Ishikawa (cell line): ENCODE results near the gene MYLK4.

Source experiments
- CEBPB ChIP-seq: IDR thresholded peaks from 2 replicates; pipeline ENCODE4 v1.6.1; 2012
- CREB1 ChIP-seq: IDR thresholded peaks from 2 replicates; pipeline ENCODE4 v1.6.1; 2012; ENCODE audit warnings: low read depth
- EGR1 ChIP-seq: IDR thresholded peaks from 2 replicates; pipeline ENCODE4 v1.6.1; 2012
- EP300 ChIP-seq: IDR thresholded peaks from 2 replicates; pipeline ENCODE4 v1.6.1; 2012; ENCODE audit warnings: borderline replicate concordance
- FOXM1 ChIP-seq: IDR thresholded peaks from 2 replicates; pipeline ENCODE4 v1.6.1; 2012; ENCODE audit warnings: low read depth, borderline replicate concordance
- NFIC ChIP-seq: IDR thresholded peaks from 2 replicates; pipeline ENCODE4 v1.6.1; 2012
- RAD21 ChIP-seq: IDR thresholded peaks from 2 replicates; pipeline ENCODE4 v1.6.1; 2012; ENCODE audit warnings: low read depth
- REST ChIP-seq: IDR thresholded peaks from 2 replicates; pipeline ENCODE4 v1.6.1; 2012; ENCODE audit warnings: low read depth, mild to moderate bottlenecking
- TAF1 ChIP-seq: IDR thresholded peaks from 2 replicates; pipeline ENCODE4 v1.6.1; 2012; ENCODE audit warnings: low read depth, mild to moderate bottlenecking
- TCF12 ChIP-seq: IDR thresholded peaks from 2 replicates; pipeline ENCODE4 v1.6.1; 2012; ENCODE audit warnings: low read depth
- TEAD4 ChIP-seq: IDR thresholded peaks from 2 replicates; pipeline ENCODE4 v1.6.1; 2012
- USF1 ChIP-seq: IDR thresholded peaks from 2 replicates; pipeline ENCODE4 v1.6.1; 2012
- YY1 ChIP-seq: IDR thresholded peaks from 2 replicates; pipeline ENCODE4 v1.6.1; 2012; ENCODE audit warnings: low read depth
- ZBTB7A ChIP-seq: IDR thresholded peaks from 2 replicates; pipeline ENCODE4 v1.6.1; 2012; ENCODE audit warnings: low read depth
- TF ChIP-seq, protein P1 (sequence below): IDR thresholded peaks from 2 replicates; pipeline ENCODE4 v1.6.1; 2012

MYLK4 gene

GRCh38 chr6:2695454-2696095 is 55.1 kb downstream of the MYLK4 start:
- TF ChIP-seq TAF1 = no peak
- no peak for TF ChIP-seq NFIC
- peak; percentile 64 for TF ChIP-seq RAD21
- no peak for TF ChIP-seq FOXM1
- TF ChIP-seq EGR1 = no peak
- TF ChIP-seq TCF12 = no peak
- TF ChIP-seq EP300 = no peak

DNA sequence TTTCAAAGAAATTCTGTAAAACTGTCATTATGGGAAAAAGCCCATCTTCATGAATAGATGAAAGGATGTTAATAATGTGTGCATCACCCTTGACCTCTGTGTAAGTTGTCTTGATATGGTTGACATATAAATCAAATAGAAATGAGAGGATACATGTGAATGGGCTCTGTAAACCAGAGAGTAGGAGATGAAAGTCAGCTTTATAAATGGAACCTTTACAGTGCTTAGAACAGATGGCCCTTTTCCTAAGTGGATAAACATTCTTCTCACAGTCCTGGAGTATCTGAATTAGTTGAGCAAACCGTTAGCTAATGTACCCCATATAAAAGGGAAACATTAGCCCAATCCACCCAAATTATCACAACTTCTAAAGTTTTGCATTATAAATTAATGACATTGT is 57.5 kb downstream of the MYLK4 start:
- TF ChIP-seq NFIC (no peak), USF1 (no peak), RAD21 (no peak), TEAD4 (no peak), TCF12 (no peak), CREB1 (no peak), EP300 (no peak), REST (no peak)
- TF ChIP-seq, protein P1, sequence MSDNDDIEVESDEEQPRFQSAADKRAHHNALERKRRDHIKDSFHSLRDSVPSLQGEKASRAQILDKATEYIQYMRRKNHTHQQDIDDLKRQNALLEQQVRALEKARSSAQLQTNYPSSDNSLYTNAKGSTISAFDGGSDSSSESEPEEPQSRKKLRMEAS = no peak

GRCh38 chr6:2688401-2689064 is 62.2 kb downstream of the MYLK4 start:
- TF ChIP-seq EGR1 = no peak
- TF ChIP-seq REST = no peak
- TF ChIP-seq TAF1 = no peak
- TF ChIP-seq FOXM1 = no peak
- TF ChIP-seq, protein P1 = no peak
- no peak for TF ChIP-seq CEBPB
- no peak for TF ChIP-seq NFIC

GRCh38 chr6:2687456-2687855 is 63.3 kb downstream of the MYLK4 start:
- TF ChIP-seq RAD21 (no peak), USF1 (no peak), NFIC (no peak), YY1 (no peak), CREB1 (no peak), TCF12 (no peak), ZBTB7A (no peak), EP300 (no peak), REST (no peak), TAF1 (no peak), EGR1 (no peak), TEAD4 (no peak), FOXM1 (no peak), CEBPB (no peak)
- TF ChIP-seq, protein P1 = no peak
